ENCODE results near the gene PACRG.

The PACRG gene

GRCh38 chr6:163335056-163335455 is 607.3 kb downstream of the PACRG start:
- no peak for DNase-seq (ENCODE audit: low read depth)

GRCh38 chr6:163335671-163336545 is 608.1 kb downstream of the PACRG start:
- DNase-seq (ENCODE audit: low read depth): no peak

DNA sequence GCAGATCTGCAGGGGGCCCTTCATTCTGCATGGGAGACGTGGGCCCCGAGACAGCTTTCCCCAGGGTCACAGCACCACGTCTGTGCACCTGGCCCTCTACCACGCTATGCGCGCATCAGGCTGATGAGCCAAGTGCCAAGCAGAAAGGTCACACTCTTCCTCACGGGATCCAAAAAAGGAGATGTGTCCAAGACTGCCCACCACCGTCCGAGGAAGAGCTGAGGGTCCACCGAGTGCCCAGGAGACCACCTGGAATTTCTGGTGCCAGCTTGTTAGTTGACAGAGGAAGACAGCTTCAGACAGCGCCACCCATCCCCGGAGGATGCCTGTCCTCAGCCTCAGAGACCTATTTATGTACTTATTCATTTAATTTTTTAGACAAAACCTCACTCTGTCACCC is 609.2 kb downstream of the PACRG start:
- DNase-seq (ENCODE audit: low read depth): no peak

DNA sequence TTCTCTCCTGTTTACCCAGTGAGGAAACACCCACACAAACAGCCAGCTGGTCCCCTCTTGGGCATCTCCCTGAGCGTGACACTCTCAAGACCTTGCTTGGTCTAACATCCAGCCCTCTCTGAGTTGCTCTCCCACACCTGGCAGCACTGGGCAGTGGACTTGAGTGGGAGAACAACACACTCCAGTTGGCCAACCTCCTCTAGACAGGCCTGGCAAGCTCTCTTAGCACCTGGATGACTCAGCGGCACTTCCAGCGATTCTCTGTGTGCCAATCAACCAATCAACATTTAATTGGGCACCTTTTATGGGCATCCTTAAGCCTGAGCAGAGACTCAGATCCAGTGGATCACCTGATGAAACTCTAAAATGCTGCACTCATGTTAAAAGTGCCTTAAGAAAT is 610.2 kb downstream of the PACRG start:
- DNase-seq (ENCODE audit: low read depth): no peak

- DNase-seq (ENCODE audit: low read depth): no peak
Measured at GRCh38 chr6:163338671-163339405, 611.1 kb downstream of the PACRG start.

GRCh38 chr6:163339466-163339865 is 611.7 kb downstream of the PACRG start:
- DNase-seq (ENCODE audit: low read depth): no peak

GRCh38 chr6:163340201-163340887 is 612.6 kb downstream of the PACRG start:
- no peak for DNase-seq (ENCODE audit: low read depth)

GRCh38 chr6:163341224-163342061 is 613.7 kb downstream of the PACRG start:
- DNase-seq (ENCODE audit: low read depth): no peak

DNA sequence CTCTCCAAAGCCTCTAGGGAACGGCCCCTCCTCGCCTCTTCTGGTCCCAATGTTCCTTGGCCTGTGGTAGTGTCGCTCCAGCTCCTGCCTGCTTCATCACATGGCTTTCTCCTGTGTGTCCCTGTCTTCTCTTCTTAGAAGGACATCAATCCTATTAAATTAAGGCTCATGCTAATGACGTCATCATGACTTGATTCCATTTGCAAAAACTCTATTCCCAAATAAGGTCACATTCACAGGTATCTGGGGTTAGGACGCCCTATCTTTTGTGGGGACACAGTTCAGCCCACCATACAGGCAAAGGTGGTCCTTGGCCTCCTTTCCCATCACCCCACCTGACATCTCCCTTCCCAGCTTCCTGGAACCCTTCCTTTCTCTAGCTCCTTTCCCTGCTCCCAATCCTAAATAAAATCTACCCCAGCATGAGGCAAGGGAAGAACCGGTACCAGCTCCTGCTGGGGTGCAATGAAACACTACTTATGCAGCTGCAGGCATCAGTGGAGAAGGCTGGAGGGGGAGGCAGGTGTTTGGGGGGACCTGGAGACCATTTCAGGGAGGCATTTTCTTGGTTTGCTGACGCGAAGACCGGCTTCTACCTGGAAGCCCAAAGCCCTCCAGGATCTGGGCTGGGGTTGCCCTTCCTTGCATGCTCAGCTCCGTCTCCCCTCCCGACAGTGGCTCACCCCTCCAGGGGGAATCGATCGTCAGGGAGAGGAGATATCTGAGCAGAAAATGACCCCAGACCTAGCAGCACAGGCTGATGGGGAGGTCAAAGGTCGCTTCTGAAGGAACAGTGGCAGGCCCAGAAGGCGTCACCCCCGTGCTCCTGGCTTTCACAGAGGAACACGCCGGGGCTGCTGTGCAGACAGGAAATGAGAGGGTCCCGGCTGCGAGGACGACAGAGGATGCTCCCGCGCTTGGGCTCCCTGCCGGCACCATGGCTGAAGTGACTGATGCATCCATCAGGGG is 615.1 kb downstream of the PACRG start:
- no peak for DNase-seq (ENCODE audit: low read depth)

- no peak for DNase-seq (ENCODE audit: low read depth)
Measured at GRCh38 chr6:163343609-163344008, 615.8 kb downstream of the PACRG start.

GRCh38 chr6:163344411-163344810 is 616.6 kb downstream of the PACRG start:
- no peak for DNase-seq (ENCODE audit: low read depth)

DNA sequence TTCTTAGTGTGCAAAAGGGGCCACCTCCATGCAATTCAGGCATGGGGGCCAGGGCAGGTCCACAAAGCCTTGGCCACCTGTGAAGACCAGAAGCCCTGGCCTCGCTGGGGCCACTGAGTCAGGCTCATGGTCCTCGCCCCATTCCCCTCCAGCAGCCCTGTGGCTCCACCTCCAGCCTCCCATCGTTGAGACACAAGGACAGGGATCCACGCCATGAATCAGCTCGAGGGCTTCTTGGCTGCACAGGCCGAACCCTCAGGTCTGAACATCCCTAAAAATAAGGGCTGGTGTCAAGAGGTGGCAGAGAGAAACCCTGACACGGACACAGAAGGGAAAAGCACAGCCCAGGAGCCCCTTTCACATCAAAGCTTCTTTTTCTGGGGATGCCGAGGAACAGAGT is 618.2 kb downstream of the PACRG start:
- no peak for DNase-seq (ENCODE audit: low read depth)

DNA sequence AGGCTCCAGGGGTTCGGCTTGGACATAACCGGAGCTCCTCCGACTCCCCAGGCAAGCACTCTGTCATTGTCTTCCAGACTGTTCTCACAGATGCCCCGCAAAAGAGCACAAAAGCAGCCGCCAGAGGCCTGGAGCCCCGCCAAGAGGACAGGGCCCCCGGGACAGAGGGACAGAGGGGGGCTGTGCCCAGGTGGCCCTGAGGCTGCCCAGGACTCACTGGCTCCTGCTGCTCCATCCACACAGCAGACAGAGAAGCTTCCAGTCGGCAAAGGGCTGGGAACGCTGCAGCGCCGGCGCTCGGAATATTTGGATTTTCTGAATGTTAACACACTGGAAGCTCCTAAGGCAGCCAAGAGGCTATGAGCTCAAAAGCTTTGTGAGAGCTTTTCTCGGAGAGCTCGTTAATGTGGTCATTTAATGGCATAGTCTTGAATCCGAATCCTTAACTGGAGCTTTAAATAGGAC is 618.8 kb downstream of the PACRG start:
- no peak for DNase-seq (ENCODE audit: low read depth)

GRCh38 chr6:163347021-163347446 is 619.3 kb downstream of the PACRG start:
- no peak for DNase-seq (ENCODE audit: low read depth)

DNA sequence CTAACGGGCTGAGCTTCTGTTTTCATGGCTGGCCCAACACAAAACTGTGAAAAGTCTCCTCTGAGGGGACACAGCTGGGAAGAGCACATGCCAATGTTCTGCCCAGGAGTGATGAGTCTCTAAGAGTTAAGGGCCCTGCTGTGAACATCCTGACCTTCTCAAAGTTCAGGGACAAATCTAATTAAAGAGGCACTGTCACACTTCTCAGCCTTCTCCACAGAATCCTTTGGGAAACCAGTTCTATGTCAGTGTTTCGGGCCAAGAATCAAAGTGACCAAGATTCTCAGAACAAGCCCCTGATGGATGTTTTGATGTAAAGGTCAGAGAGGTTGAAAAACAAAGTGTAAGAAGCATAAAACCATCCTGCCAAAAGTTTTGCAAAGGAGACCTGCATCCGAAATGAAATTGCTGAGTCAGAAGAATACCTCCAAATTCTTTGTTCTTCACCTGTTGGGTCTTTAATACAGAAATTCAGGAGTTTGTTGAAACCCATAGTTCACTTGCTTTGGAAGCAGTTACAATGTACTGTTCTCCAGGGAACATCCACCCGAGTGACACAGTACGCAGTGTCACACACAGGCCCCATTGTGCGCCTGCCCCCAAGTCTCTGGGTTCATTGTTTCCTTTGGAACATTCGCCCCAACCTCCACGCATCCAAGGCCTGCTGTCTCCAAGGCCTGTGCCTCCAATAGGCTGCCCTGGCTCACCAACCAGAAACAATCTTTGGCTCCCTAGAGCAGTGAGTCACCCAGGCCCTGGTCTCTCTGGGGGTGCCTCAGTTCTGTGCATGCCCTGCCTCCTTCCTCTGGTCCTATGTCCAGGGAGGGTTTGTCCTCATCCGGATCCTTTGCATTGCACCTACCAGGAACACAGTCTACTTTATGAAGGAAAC is 621.3 kb downstream of the PACRG start:
- DNase-seq (ENCODE audit: low read depth): no peak

GRCh38 chr6:163349696-163350095 is 621.9 kb downstream of the PACRG start:
- no peak for DNase-seq (ENCODE audit: low read depth)

DNA sequence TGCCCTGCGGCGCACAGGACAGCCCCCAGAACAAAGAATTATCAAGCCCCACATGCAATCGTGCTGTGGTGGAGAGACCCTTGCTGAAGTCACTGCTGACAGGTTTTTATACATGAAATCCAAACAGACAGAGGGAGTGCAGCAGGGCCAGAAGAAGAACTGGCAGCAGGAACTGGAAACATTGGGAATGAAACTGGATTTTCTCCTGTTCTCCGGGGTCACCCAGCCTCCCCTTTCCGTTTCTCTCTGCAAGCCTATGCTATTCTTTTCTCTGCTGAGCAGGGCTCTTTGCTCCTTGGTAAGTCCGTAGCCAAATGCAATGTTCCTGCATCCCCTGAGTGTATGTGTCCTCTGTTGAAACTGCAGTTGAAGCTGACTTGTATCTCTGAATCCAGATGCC is 623.2 kb downstream of the PACRG start:
- no peak for DNase-seq (ENCODE audit: low read depth)

DNA sequence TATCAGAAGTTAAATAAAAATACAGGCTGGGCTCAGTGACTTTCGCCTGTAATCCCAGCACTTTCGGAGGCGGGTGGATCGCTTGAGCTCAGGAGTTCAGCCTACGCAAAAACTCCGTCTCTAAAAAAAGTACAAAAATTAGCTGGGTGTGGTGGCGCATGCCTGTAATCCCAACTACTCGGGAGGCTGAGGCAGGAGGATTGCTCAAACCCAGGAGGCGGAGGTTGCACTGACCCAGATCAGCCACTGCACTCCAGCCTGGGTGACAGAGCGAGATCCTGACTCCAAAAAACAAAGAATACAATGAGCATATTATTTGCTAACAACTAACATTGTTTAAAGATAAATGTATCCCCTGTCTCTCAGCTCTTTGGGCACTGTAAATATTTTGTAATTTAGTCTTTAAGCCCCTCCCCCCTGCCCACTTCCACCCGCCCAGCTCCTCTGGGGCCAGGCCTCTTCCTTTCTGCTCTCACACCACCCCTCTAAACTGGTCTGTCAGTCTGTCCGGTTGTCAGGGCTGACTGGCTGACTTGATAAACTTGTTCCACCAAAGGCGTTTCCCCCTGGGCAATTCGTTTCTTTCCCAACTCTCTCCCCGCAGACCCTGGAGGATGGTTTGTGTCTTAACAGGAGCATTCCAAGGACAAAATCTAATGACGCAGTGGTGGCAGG is 624.4 kb downstream of the PACRG start:
- DNase-seq (ENCODE audit: low read depth): no peak

DNA sequence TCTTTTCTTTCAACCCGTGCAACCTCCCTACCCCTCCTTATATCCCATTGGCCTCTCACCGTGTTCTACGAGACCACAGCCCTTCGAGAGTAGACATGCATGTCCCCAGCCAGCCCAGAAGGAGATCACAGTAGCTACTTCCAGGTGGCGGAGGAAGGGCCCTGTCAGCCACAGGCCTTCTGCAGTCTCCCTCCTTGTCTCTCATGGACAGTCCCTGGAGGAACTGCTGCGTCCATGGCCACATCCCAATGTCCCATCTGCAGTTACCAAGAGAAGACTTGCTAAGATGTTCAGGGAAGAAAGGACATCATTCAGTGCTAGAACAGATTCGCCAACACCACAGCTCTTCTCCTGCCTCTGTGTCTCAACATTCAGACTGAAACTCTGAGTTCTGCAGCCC is 625.2 kb downstream of the PACRG start:
- no peak for DNase-seq (ENCODE audit: low read depth)
